Gastrocnemius medialis (tissue), 4 donors: Measurements from ENCODE around the gene WNT2.

ENCODE experiments used
- CTCF ChIP-seq, 5 experiments: fragments of 450-650 bp in 3 of 5; fragments of 200-600 bp in 2 of 5; sonication (generic) in 2 of 5; IDR thresholded peaks in 4 of 5; conservative IDR thresholded peaks in 1 of 5; 1 replicate in 4 of 5; 2 replicates in 1 of 5; pipeline ENCODE4 v1.5.1; 2016 to 2019; ENCODE audit warnings: antibody characterized with exemption in 5 of 5, mild to moderate bottlenecking in 3 of 5, moderate library complexity in 3 of 5
- POLR2A ChIP-seq, 2 donors: fragments of 450-650 bp; IDR thresholded peaks; one replicate each; pipeline ENCODE4 v1.6.1; 2017; ENCODE audit warnings: antibody characterized with exemption in 2 of 2, mild to moderate bottlenecking in 2 of 2, moderate library complexity in 2 of 2

GRCh38 chr7:117362294-117362888, 39.5 kb upstream of the WNT2 start:
- TF ChIP-seq CTCF (IDR thresholded peaks at IDR 0.05 in 4 of 5, conservative IDR thresholded peaks at IDR 0.05 in 1 of 5) (no peak), POLR2A (IDR thresholded peaks at IDR 0.05) (no peak)
